ENCODE results near the gene LRCH4. TPM values are rescaled to one million over a fixed set of nuclear protein-coding genes. Genes with fewer than 3 reads are reported as not detected.

The LRCH4 gene
- total and polyA plus RNA-seq, 9 of the 15 experiments (the other 6 are each of a cell fraction or from before 2014, with no cell fraction given) = 0.06 to 63.3 (median 15.0) TPM

GRCh38 chr7:100611983-100612729 lies 26.2 kb upstream of the LRCH4 start, which contains the start of gene MOSPD3 (continued):
- TF ChIP-seq CCNT2 (IDR thresholded peaks at IDR 0.05; ENCODE audit: borderline replicate concordance, extremely low read depth, insufficient read length, low read depth, low read length) = peak; percentile 91
- 0 out of 4 replicates have a peak, but pooled peaks of 1 of the 2 experiments have one; percentile 5 for TF ChIP-seq FOXA3 (CRISPR knock-in tag; conservative IDR thresholded peaks at IDR 0.05 in 1 of 2, IDR thresholded peaks at IDR 0.05 in 1 of 2)
- TF ChIP-seq CHD1 (IDR thresholded peaks at IDR 0.05; ENCODE audit: low read length) = no peak
- TF ChIP-seq CHD2 (IDR thresholded peaks at IDR 0.05; ENCODE audit: low read depth, low read length) = peak; percentile 59; the same call in 1 of the 2 replicates
- TF ChIP-seq ID3 (CRISPR knock-in tag; IDR thresholded peaks at IDR 0.05) = no peak
- TF ChIP-seq ID3 (tag; IDR thresholded peaks at IDR 0.05) = no peak
- TF ChIP-seq MLLT1 (IDR thresholded peaks at IDR 0.05) = peak in 1 of 2 experiments; percentile 91; a peak in 2 of 4 replicates
- TF ChIP-seq SMAD3 (CRISPR knock-in tag; conservative IDR thresholded peaks at IDR 0.05) = no peak
- peak; percentile 97 for TF ChIP-seq NFYB (IDR thresholded peaks at IDR 0.05; ENCODE audit: extremely low read depth, insufficient read length)
- peak; percentile 34; the same call in 1 of the 2 replicates for TF ChIP-seq MAX (CRISPR knock-in tag; IDR thresholded peaks at IDR 0.05)
- no peak for TF ChIP-seq ZC3H11A (IDR thresholded peaks at IDR 0.05; ENCODE audit: low read depth, low read length)
- TF ChIP-seq NEUROD1 (IDR thresholded peaks at IDR 0.05; ENCODE audit: borderline replicate concordance, low read depth, low read length, partially characterized antibody) = peak; percentile 20
- peak in 2 of 3 experiments; percentile 45 to 55 for TF ChIP-seq YY1 (IDR thresholded peaks at IDR 0.05; ENCODE audit: borderline replicate concordance in 1 of 3, control insufficient read depth in 1 of 3, extremely low read depth in 1 of 3, insufficient read depth in 3 of 3, insufficient read length in 1 of 3, insufficient replicate concordance in 2 of 3, low read depth in 1 of 3, low read length in 2 of 3)
- peak; percentile 62 for TF ChIP-seq JUND (IDR thresholded peaks at IDR 0.05; ENCODE audit: borderline replicate concordance, low read depth, low read length)
- TF ChIP-seq JUND (tag; IDR thresholded peaks at IDR 0.05; ENCODE audit: borderline replicate concordance, low read depth, low read length) = peak; percentile 47; the same call in 1 of the 3 replicates
- TF ChIP-seq HMGN3 (IDR thresholded peaks at IDR 0.05; ENCODE audit: borderline replicate concordance, extremely low read depth, insufficient read length, low read depth, low read length) = peak; percentile 70
- TF ChIP-seq ZNF184 (CRISPR knock-in tag; IDR thresholded peaks at IDR 0.05) = no peak
- TF ChIP-seq DMBX1 (CRISPR knock-in tag; IDR thresholded peaks at IDR 0.05; ENCODE audit: borderline replicate concordance) = no peak
- TF ChIP-seq ELF1 (tag; IDR thresholded peaks at IDR 0.05) = peak; percentile 95
- TF ChIP-seq BCL6 (CRISPR knock-in tag; IDR thresholded peaks at IDR 0.05) = no peak
- no peak for TF ChIP-seq ZBTB7A (IDR thresholded peaks at IDR 0.05; ENCODE audit: borderline replicate concordance, control insufficient read depth, low read depth, low read length)
- peak; percentile 38 for TF ChIP-seq HNRNPLL (IDR thresholded peaks at IDR 0.05; ENCODE audit: low read depth, low read length, poor library complexity, severe bottlenecking)
- no peak for TF ChIP-seq RBM39 (optimal IDR thresholded peaks at IDR 0.05; ENCODE audit: low read depth, low read length)
- 0 out of 2 replicates have a peak, but pooled peaks have one; percentile 26 for TF ChIP-seq BACH1 (tag; IDR thresholded peaks at IDR 0.05)
- TF ChIP-seq MBD2 (IDR thresholded peaks at IDR 0.05; ENCODE audit: borderline replicate concordance, low read depth) = peak; percentile 91
- TF ChIP-seq ELF2 (CRISPR knock-in tag; IDR thresholded peaks at IDR 0.05) = peak; percentile 94

All from K562 (cell line).